KMS-11 (cell line): ENCODE results near the gene KCNE4.

Experiments used
- H2AFZ ChIP-seq: fragments of 200-600 bp; sonication (generic); 2 replicates; pipeline ENCODE4 v1.6.1; 2016; ENCODE audit warnings: antibody characterized with exemption, mixed run types, low read depth
- H3K27ac ChIP-seq: fragments of 200-600 bp; sonication (generic); 2 replicates; pipeline ENCODE4 v1.6.1; 2016; ENCODE audit warnings: mild to moderate bottlenecking, mixed run types
- H3K27me3 ChIP-seq: fragments of 200-600 bp; sonication (generic); 2 replicates; pipeline ENCODE4 v1.6.1; 2017; ENCODE audit warnings: mild to moderate bottlenecking, low read depth, mixed run types, moderate library complexity; ENCODE audit not compliant: insufficient read depth
- H3K36me3 ChIP-seq: fragments of 200-600 bp; sonication (generic); 2 replicates; pipeline ENCODE4 v1.6.1; 2017; ENCODE audit warnings: mild to moderate bottlenecking, mixed run types; ENCODE audit not compliant: insufficient read depth
- H3K4me1 ChIP-seq: fragments of 200-600 bp; sonication (generic); 2 replicates; pipeline ENCODE4 v1.6.1; 2016; ENCODE audit warnings: mild to moderate bottlenecking, low read depth, mixed run types; ENCODE audit not compliant: poor library complexity, severe bottlenecking
- H3K4me2 ChIP-seq: fragments of 200-600 bp; sonication (generic); 2 replicates; pipeline ENCODE4 v1.7.0; 2016; ENCODE audit warnings: mild to moderate bottlenecking, mixed run types
- H3K4me3 ChIP-seq: fragments of 200-600 bp; sonication (generic); IDR thresholded peaks from 2 replicates; pipeline ENCODE4 v1.6.1; 2017; ENCODE audit warnings: low read depth, low read length, mixed read lengths; ENCODE audit not compliant: insufficient read depth
- H3K79me2 ChIP-seq: fragments of 200-600 bp; sonication (generic); 2 replicates; pipeline ENCODE4 v1.6.1; 2016; ENCODE audit warnings: low read depth, mixed run types; ENCODE audit not compliant: insufficient read depth
- H3K9ac ChIP-seq: fragments of 200-600 bp; sonication (generic); 2 replicates; pipeline ENCODE4 v1.6.1; 2016; ENCODE audit warnings: mild to moderate bottlenecking, mixed run types
- H4K20me1 ChIP-seq: fragments of 200-600 bp; sonication (generic); 2 replicates; pipeline ENCODE4 v1.6.1; 2016; ENCODE audit warnings: mild to moderate bottlenecking, mixed run types; ENCODE audit not compliant: insufficient read depth
- CTCF ChIP-seq: fragments of 200-600 bp; sonication (generic); conservative IDR thresholded peaks from 2 replicates; pipeline ENCODE4 v1.6.1; 2017; ENCODE audit warnings: low read depth, mild to moderate bottlenecking, antibody characterized with exemption, low read length, moderate library complexity, mixed read lengths

The KCNE4 gene

GRCh38 chr2:223058952-223059716 is 7.1 kb downstream of the KCNE4 start:
- Histone ChIP-seq H3K27me3 (no peaks in the 10 kb centered on the region), H3K79me2 (no peaks in the 10 kb centered on the region), H3K4me1 (no peaks in the 10 kb centered on the region), H3K27ac (no peak overlapping the region), H3K4me3 (no peak overlapping the region), H3K9ac (no peak overlapping the region), H4K20me1 (no peaks in the 10 kb centered on the region), H2AFZ (no peak overlapping the region), H3K4me2 (no peak overlapping the region), H3K36me3 (no peaks in the 10 kb centered on the region)
- no peak for TF ChIP-seq CTCF

GRCh38 chr2:223060201-223060825 is 8.3 kb downstream of the KCNE4 start:
- H3K4me3 ChIP-seq = no peak overlapping the region
- H3K36me3 ChIP-seq = no peaks in the 10 kb centered on the region
- no peak overlapping the region for H3K27ac ChIP-seq
- H4K20me1 ChIP-seq = no peaks in the 10 kb centered on the region
- H2AFZ ChIP-seq = no peak overlapping the region
- H3K4me2 ChIP-seq = no peak overlapping the region
- no peak for TF ChIP-seq CTCF
- no peaks in the 10 kb centered on the region for H3K4me1 ChIP-seq
- H3K79me2 ChIP-seq = no peaks in the 10 kb centered on the region
- H3K9ac ChIP-seq = no peak overlapping the region
- no peaks in the 10 kb centered on the region for H3K27me3 ChIP-seq

- Histone ChIP-seq H2AFZ (no peak overlapping the region), H3K4me3 (no peak overlapping the region), H3K27ac (no peak overlapping the region), H3K79me2 (no peaks in the 10 kb centered on the region), H3K9ac (no peak overlapping the region), H4K20me1 (no peaks in the 10 kb centered on the region), H3K36me3 (no peaks in the 10 kb centered on the region), H3K4me2 (no peak overlapping the region), H3K4me1 (no peaks in the 10 kb centered on the region), H3K27me3 (no peaks in the 10 kb centered on the region)
- TF ChIP-seq CTCF = no peak
Observed at GRCh38 chr2:223062396-223062795, 10.4 kb downstream of the KCNE4 start.

- no peaks in the 10 kb centered on the region for H3K79me2 ChIP-seq
- no peaks in the 10 kb centered on the region for H4K20me1 ChIP-seq
- H3K4me3 ChIP-seq = no peak overlapping the region
Observed at GRCh38 chr2:223065107-223065506, 13.1 kb downstream of the KCNE4 start.

More at GRCh38 chr2:223065107-223065506, 13.1 kb downstream of the KCNE4 start:
- no peak overlapping the region for H3K27ac ChIP-seq
- no peaks in the 10 kb centered on the region for H3K27me3 ChIP-seq
- H3K9ac ChIP-seq = no peak overlapping the region
- H2AFZ ChIP-seq = no peak overlapping the region
- TF ChIP-seq CTCF = no peak
- H3K4me2 ChIP-seq = no peak overlapping the region
- H3K36me3 ChIP-seq = no peaks in the 10 kb centered on the region
- no peaks in the 10 kb centered on the region for H3K4me1 ChIP-seq
